HEK293 (cell line): ENCODE results near the gene OR5H14.
"Not testable (repeated sequence)": the region's sequence is repeated elsewhere in the genome, so short reads cannot be mapped to it uniquely, and the experiment has no call there.

Experiments
- CTCF ChIA-PET: fragments of 350-600 bp; formaldehyde crosslinking; extraction: SDS; loops from one replicate; lab custom pipeline; 2021; ENCODE audit warnings: antibody characterized with exemption; lab: Yijun Ruan, JAX
- POLR2A ChIA-PET: fragments of 300-600 bp; formaldehyde crosslinking; extraction: SDS; loops from one replicate; lab custom pipeline; 2020; ENCODE audit warnings: antibody characterized with exemption, inconsistent platforms; lab: Yijun Ruan, JAX
- H3K27ac ChIP-seq: fragments of 200-500 bp; sonication (Bioruptor generic); 2 replicates; pipeline ENCODE4 v1.5.1; 2014; ENCODE audit warnings: low read depth, low read length, control low read depth, inconsistent platforms; ENCODE audit errors: extremely low read depth
- H3K36me3 ChIP-seq, 2 experiments: fragments of 200-500 bp in 1 of 2; sonication (Bioruptor generic) in 1 of 2; 1 replicate in 1 of 2; 2 replicates in 1 of 2; pipeline ENCODE4 v1.5.1; 2014 to 2017; ENCODE audit warnings: inconsistent platforms in 2 of 2, low read length in 2 of 2; ENCODE audit not compliant: control insufficient read depth in 2 of 2, insufficient read depth in 1 of 2
- H3K4me1 ChIP-seq: fragments of 200-500 bp; sonication (Bioruptor generic); 2 replicates; pipeline ENCODE4 v1.5.1; 2014; ENCODE audit warnings: mild to moderate bottlenecking, low read length, inconsistent platforms; ENCODE audit not compliant: control insufficient read depth, insufficient read depth
- H3K4me3 ChIP-seq: 2 replicates; pipeline ENCODE4 v1.5.1; 2011; ENCODE audit warnings: low read depth, mild to moderate bottlenecking, control low read depth, low read length, moderate library complexity
- H3K9me3 ChIP-seq: fragments of 200-500 bp; sonication (Bioruptor generic); 2 replicates; pipeline ENCODE4 v1.5.1; 2014; ENCODE audit warnings: low read depth, low read length, inconsistent platforms; ENCODE audit not compliant: control insufficient read depth, insufficient read depth
- ATF2 ChIP-seq: fragments of 450-650 bp; formaldehyde crosslinking; IDR thresholded peaks from 2 replicates; pipeline ENCODE4 v1.5.1; 2016; ENCODE audit warnings: missing biosample characterization, missing genetic modification characterization, low read depth
- GLI4 ChIP-seq: fragments of 450-650 bp; formaldehyde crosslinking; IDR thresholded peaks from 2 replicates; pipeline ENCODE4 v1.5.1; 2016; ENCODE audit warnings: missing biosample characterization, missing genetic modification characterization
- MEIS1 ChIP-seq: sonication (generic); formaldehyde crosslinking; IDR thresholded peaks from 2 replicates; pipeline ENCODE4 v1.8.1; 2022; ENCODE audit warnings: missing genetic modification reagents, mild to moderate bottlenecking, borderline replicate concordance
- ZBTB10 ChIP-seq: fragments of 450-650 bp; formaldehyde crosslinking; IDR thresholded peaks from 2 replicates; pipeline ENCODE4 v1.5.1; 2016; ENCODE audit warnings: missing biosample characterization, missing genetic modification characterization
- ZBTB11 ChIP-seq: fragments of 450-650 bp; formaldehyde crosslinking; conservative IDR thresholded peaks from 2 replicates; pipeline ENCODE4 v1.5.1; 2016; ENCODE audit warnings: low read depth, missing biosample characterization, missing genetic modification characterization
- ZNF121 ChIP-seq: fragments of 450-650 bp; formaldehyde crosslinking; IDR thresholded peaks from 2 replicates; pipeline ENCODE4 v1.5.1; 2016; ENCODE audit warnings: missing biosample characterization, missing genetic modification characterization
- ZNF155 ChIP-seq: fragments of 450-650 bp; formaldehyde crosslinking; IDR thresholded peaks from 2 replicates; pipeline ENCODE4 v1.5.1; 2016; ENCODE audit warnings: missing biosample characterization, missing genetic modification characterization
- ZNF223 ChIP-seq: fragments of 450-650 bp; formaldehyde crosslinking; IDR thresholded peaks from 2 replicates; pipeline ENCODE4 v1.5.1; 2016; ENCODE audit warnings: missing biosample characterization, missing genetic modification characterization
- ZNF335 ChIP-seq: fragments of 450-650 bp; formaldehyde crosslinking; conservative IDR thresholded peaks from 2 replicates; pipeline ENCODE4 v1.5.1; 2016; ENCODE audit warnings: missing biosample characterization, missing genetic modification characterization
- ZNF513 ChIP-seq: fragments of 450-650 bp; IDR thresholded peaks from 2 replicates; pipeline ENCODE4 v1.5.1; 2018; ENCODE audit warnings: missing biosample characterization, missing genetic modification characterization
- ZNF561 ChIP-seq: fragments of 450-650 bp; IDR thresholded peaks from 2 replicates; pipeline ENCODE4 v1.5.1; 2018; ENCODE audit warnings: missing biosample characterization, missing genetic modification characterization, borderline replicate concordance
- ZNF585B ChIP-seq: fragments of 450-650 bp; formaldehyde crosslinking; IDR thresholded peaks from 2 replicates; pipeline ENCODE4 v1.5.1; 2016; ENCODE audit warnings: missing biosample characterization, missing genetic modification characterization
- ZNF624 ChIP-seq: fragments of 450-650 bp; formaldehyde crosslinking; IDR thresholded peaks from 2 replicates; pipeline ENCODE4 v1.5.1; 2017; ENCODE audit warnings: missing biosample characterization, missing genetic modification characterization
- ZNF658 ChIP-seq: fragments of 450-650 bp; formaldehyde crosslinking; IDR thresholded peaks from 2 replicates; pipeline ENCODE4; 2016; ENCODE audit warnings: missing biosample characterization, missing genetic modification characterization
- ZNF670 ChIP-seq: fragments of 450-650 bp; formaldehyde crosslinking; IDR thresholded peaks from 2 replicates; pipeline ENCODE4 v1.5.1; 2016; ENCODE audit warnings: missing biosample characterization, missing genetic modification characterization, low read depth
- ZNF692 ChIP-seq: fragments of 450-650 bp; formaldehyde crosslinking; IDR thresholded peaks from 2 replicates; pipeline ENCODE4 v1.5.1; 2016; ENCODE audit warnings: missing biosample characterization, missing genetic modification characterization
- ZNF776 ChIP-seq: fragments of 450-650 bp; formaldehyde crosslinking; IDR thresholded peaks from 2 replicates; pipeline ENCODE4 v1.5.0; 2017; ENCODE audit warnings: missing biosample characterization, missing genetic modification characterization, borderline replicate concordance
- ZSCAN5A ChIP-seq: fragments of 450-650 bp; formaldehyde crosslinking; IDR thresholded peaks from 2 replicates; pipeline ENCODE4 v1.5.1; 2016; ENCODE audit warnings: missing biosample characterization, missing genetic modification characterization
- ZXDB ChIP-seq: fragments of 450-650 bp; formaldehyde crosslinking; IDR thresholded peaks from 2 replicates; pipeline ENCODE4 v1.5.1; 2016; ENCODE audit warnings: missing biosample characterization, missing genetic modification characterization

The OR5H14 gene

GRCh38 chr3:98148751-98149150 lies 1.5 kb downstream of the OR5H14 start (continued):
- TF ChIP-seq ATF2: no peak
- TF ChIP-seq, all 188 proteins: peak for 0

- CTCF ChIA-PET, H3K9me3 ChIP-seq, H3K4me3 ChIP-seq, H3K4me1 ChIP-seq, POLR2A ChIA-PET, H3K36me3 ChIP-seq, H3K27ac ChIP-seq: not testable (repeated sequence)
Measured at GRCh38 chr3:98149456-98149855, 2.2 kb downstream of the OR5H14 start.

GRCh38 chr3:98151241-98151640 lies 4.0 kb downstream of the OR5H14 start:
- no peak for TF ChIP-seq ZNF335 (tag by site-specific recombination)
- TF ChIP-seq ZSCAN5A: no peak
- TF ChIP-seq ZNF776 (tag by site-specific recombination): no peak
- no peaks in the 10 kb centered on the region for H3K4me1 ChIP-seq
- H3K4me3 ChIP-seq: no peak overlapping the region
- ChIA-PET POLR2A (no interaction called here), CTCF (no interaction called here)
- H3K27ac ChIP-seq: no peak overlapping the region
- H3K36me3 ChIP-seq: no peaks in the 10 kb centered on the region
- no peaks in the 10 kb centered on the region for H3K9me3 ChIP-seq

GRCh38 chr3:98166396-98166795 lies 19.1 kb downstream of the OR5H14 start, which contains the start of gene OR5H15:
Gene OR5H15 (plus strand): TSS chr3:98166696. CDS start chr3:98168700, 2,004 bp downstream.
- Histone ChIP-seq H3K4me3 (no peak within 1 kb of the TSS), H3K4me1 (no peaks in the 10 kb centered on the region), H3K27ac (no peak within 1 kb of the TSS), H3K9me3 (no peaks in the 10 kb centered on the region), H3K36me3 (no peaks in the 10 kb centered on the region)
- TF ChIP-seq ZNF624 (no peak), ZNF155 (tag by site-specific recombination) (no peak), ZNF670 (tag by site-specific recombination) (no peak), ZNF121 (no peak), ZXDB (tag by site-specific recombination) (no peak), GLI4 (tag by site-specific recombination) (no peak), ZBTB11 (tag by site-specific recombination) (no peak), ZNF223 (tag by site-specific recombination) (no peak), ZBTB10 (tag by site-specific recombination) (no peak), ZNF561 (tag by site-specific recombination) (no peak), ZNF658 (tag by site-specific recombination) (no peak), ZNF585B (tag by site-specific recombination) (no peak), ZNF513 (tag by site-specific recombination) (no peak), ZNF692 (tag by site-specific recombination) (no peak), MEIS1 (no peak)
- ChIA-PET POLR2A (no interaction called here), CTCF (no interaction called here)
